Neural progenitor cell (in vitro differentiated cells): ENCODE measurements around the gene MEX3B. TPM values are rescaled to one million over a fixed set of nuclear protein-coding genes. Genes with fewer than 3 reads are reported as not detected.

Experiments used
- DNase-seq: peaks from one replicate; pipeline ENCODE4 v3.0.0-alpha.2; 2016; ENCODE audit warnings: low spot score
- H2AFZ ChIP-seq: fragments of 200-600 bp; sonication (generic); replicated peaks from 2 replicates; pipeline ENCODE4 v1.6.1; 2016; ENCODE audit warnings: antibody characterized with exemption
- H3F3A ChIP-seq: fragments of 200-600 bp; sonication (generic); 2 replicates; pipeline ENCODE4 v1.6.1; 2016; ENCODE audit warnings: antibody characterized with exemption, low read depth
- H3K27ac ChIP-seq: fragments of 200-600 bp; sonication (generic); 2 replicates; pipeline ENCODE4 v1.5.1; 2016; ENCODE audit warnings: mild to moderate bottlenecking
- H3K27me3 ChIP-seq: fragments of 200-600 bp; sonication (generic); 2 replicates; pipeline ENCODE4 v1.6.1; 2016; ENCODE audit warnings: mild to moderate bottlenecking, moderate library complexity
- H3K36me3 ChIP-seq: fragments of 200-600 bp; sonication (generic); 2 replicates; pipeline ENCODE4 v1.5.1; 2016
- H3K4me1 ChIP-seq: fragments of 200-600 bp; sonication (generic); 2 replicates; pipeline ENCODE4 v1.6.1; 2016; ENCODE audit warnings: mixed run types
- H3K4me2 ChIP-seq: fragments of 200-600 bp; sonication (generic); 2 replicates; pipeline ENCODE4 v1.6.1; 2016
- H3K4me3 ChIP-seq: fragments of 200-600 bp; sonication (generic); 2 replicates; pipeline ENCODE4 v1.5.1; 2016
- H3K79me2 ChIP-seq: fragments of 200-600 bp; sonication (generic); 2 replicates; pipeline ENCODE4 v1.6.1; 2016; ENCODE audit warnings: low read depth
- H3K9ac ChIP-seq: fragments of 200-600 bp; sonication (generic); 2 replicates; pipeline ENCODE4 v1.6.1; 2016
- H3K9me3 ChIP-seq: fragments of 200-600 bp; sonication (generic); 2 replicates; pipeline ENCODE4 v1.5.1; 2016; ENCODE audit warnings: low read depth
- H4K20me1 ChIP-seq: fragments of 200-600 bp; sonication (generic); 2 replicates; pipeline ENCODE4 v1.6.1; 2016; ENCODE audit warnings: low read depth
- H3K27ac Mint-ChIP-seq: 3 replicates; pipeline ENCODE4 v1.8.0; 2021; ENCODE audit warnings: mixed read lengths
- H3K27me3 Mint-ChIP-seq: 2 replicates; pipeline ENCODE4 v1.8.0; 2022; ENCODE audit warnings: low read depth, mild to moderate bottlenecking, inconsistent platforms, moderate library complexity, mixed read lengths; ENCODE audit not compliant: insufficient read depth
- H3K36me3 Mint-ChIP-seq: 3 replicates; pipeline ENCODE4 v1.8.0; 2021; ENCODE audit warnings: mixed read lengths
- H3K4me1 Mint-ChIP-seq: 3 replicates; pipeline ENCODE4 v1.8.0; 2021; ENCODE audit warnings: mixed read lengths
- H3K4me3 Mint-ChIP-seq: 3 replicates; pipeline ENCODE4 v1.8.0; 2021; ENCODE audit warnings: mild to moderate bottlenecking, moderate library complexity, mixed read lengths
- H3K9me3 Mint-ChIP-seq: 3 replicates; pipeline ENCODE4 v1.8.0; 2020; ENCODE audit warnings: mixed read lengths
- CTCF ChIP-seq: fragments of 200-600 bp; sonication (generic); IDR thresholded peaks from 2 replicates; pipeline ENCODE4 v1.5.1; 2017; ENCODE audit warnings: antibody characterized with exemption, mild to moderate bottlenecking
- EZH2 ChIP-seq: fragments of 200-600 bp; sonication (generic); IDR thresholded peaks from 2 replicates; pipeline ENCODE4 v1.6.1; 2017; ENCODE audit warnings: antibody characterized with exemption, mild to moderate bottlenecking, moderate library complexity
- EZH2phosphoT487 ChIP-seq: fragments of 200-600 bp; sonication (generic); IDR thresholded peaks from 2 replicates; pipeline ENCODE4 v1.6.1; 2017; ENCODE audit warnings: antibody characterized with exemption
- total RNA-seq: library from RNA; depleted of rRNA; stranded (reverse); fragments of >200 nt; gene quantifications from 2 replicates; pipeline ENCODE4 v1.2.3, GENCODE V29; 2015; ENCODE audit warnings: low replicate concordance

The MEX3B gene
- total RNA-seq, 1 donor from 2014 or later, result 29.5 TPM

GRCh38 chr15:82021992-82022391 lies 23.8 kb downstream of the MEX3B start:
- DNase-seq, result no peak
- no peak overlapping the region for H3K27ac ChIP-seq
- TF ChIP-seq EZH2phosphoT487 (no peak), CTCF (no peak), EZH2 (no peak)
- Mint-ChIP-seq H3K27ac (no peak overlapping the region), H3K36me3 (no peaks in the 10 kb centered on the region), H3K4me1 (peaks cover 3% of the 10 kb centered on the region), H3K9me3 (no peaks in the 10 kb centered on the region), H3K4me3 (no peak overlapping the region), H3K27me3 (peaks cover 8% of the 10 kb centered on the region)
- H3K79me2 ChIP-seq, result no peaks in the 10 kb centered on the region
- no peak overlapping the region for H3K4me3 ChIP-seq
- H3K9me3 ChIP-seq, result no peaks in the 10 kb centered on the region
- no peaks in the 10 kb centered on the region for H3K27me3 ChIP-seq
- no peak overlapping the region for H3K9ac ChIP-seq
- H3K4me2 ChIP-seq, result no peak overlapping the region
- no peaks in the 10 kb centered on the region for H4K20me1 ChIP-seq
- no peak overlapping the region for H2AFZ ChIP-seq
- no peaks in the 10 kb centered on the region for H3K36me3 ChIP-seq
- H3F3A ChIP-seq, result no peaks in the 10 kb centered on the region
- no peaks in the 10 kb centered on the region for H3K4me1 ChIP-seq

GRCh38 chr15:82020625-82021394 lies 25.0 kb downstream of the MEX3B start:
- H3K27me3 ChIP-seq, result no peaks in the 10 kb centered on the region
- peaks cover 3% of the 10 kb centered on the region for H3K4me1 Mint-ChIP-seq
- H4K20me1 ChIP-seq, result no peaks in the 10 kb centered on the region
- peak; percentile 6 for DNase-seq
- H3K27me3 Mint-ChIP-seq, result peaks cover 8% of the 10 kb centered on the region
- no peaks in the 10 kb centered on the region for H3K9me3 ChIP-seq
- H3K4me3 ChIP-seq, result no peak overlapping the region
- H3K27ac Mint-ChIP-seq, result no peak overlapping the region
- H3F3A ChIP-seq, result no peaks in the 10 kb centered on the region
- no peaks in the 10 kb centered on the region for H3K4me1 ChIP-seq
- TF ChIP-seq EZH2phosphoT487 (no peak), CTCF (no peak), EZH2 (no peak)
- H3K9me3 Mint-ChIP-seq, result no peaks in the 10 kb centered on the region
- no peaks in the 10 kb centered on the region for H3K36me3 ChIP-seq
- H3K36me3 Mint-ChIP-seq, result no peaks in the 10 kb centered on the region
- no peaks in the 10 kb centered on the region for H3K79me2 ChIP-seq
- H3K27ac ChIP-seq, result no peak overlapping the region
- H2AFZ ChIP-seq, result no peak overlapping the region
- H3K4me3 Mint-ChIP-seq, result no peak overlapping the region
- H3K4me2 ChIP-seq, result no peak overlapping the region
- H3K9ac ChIP-seq, result no peak overlapping the region

GRCh38 chr15:82018201-82018600 lies 27.6 kb downstream of the MEX3B start:
- Histone ChIP-seq H3K9ac (no peak overlapping the region), H2AFZ (no peak overlapping the region), H3K9me3 (no peaks in the 10 kb centered on the region), H3F3A (no peaks in the 10 kb centered on the region), H4K20me1 (no peaks in the 10 kb centered on the region), H3K4me2 (no peak overlapping the region), H3K27me3 (no peaks in the 10 kb centered on the region), H3K36me3 (no peaks in the 10 kb centered on the region), H3K79me2 (no peaks in the 10 kb centered on the region), H3K4me3 (no peak overlapping the region), H3K27ac (no peak overlapping the region), H3K4me1 (no peaks in the 10 kb centered on the region)
- H3K36me3 Mint-ChIP-seq, result no peaks in the 10 kb centered on the region
- H3K27ac Mint-ChIP-seq, result no peak overlapping the region
- DNase-seq, result no peak
- no peak overlapping the region for H3K4me3 Mint-ChIP-seq
- no peak for TF ChIP-seq CTCF
- TF ChIP-seq EZH2phosphoT487, result no peak
- no peak for TF ChIP-seq EZH2
- H3K9me3 Mint-ChIP-seq, result no peaks in the 10 kb centered on the region
- H3K27me3 Mint-ChIP-seq, result peaks cover 5% of the 10 kb centered on the region
- H3K4me1 Mint-ChIP-seq, result peaks cover 3% of the 10 kb centered on the region
